Cardiac muscle cell (in vitro differentiated cells and primary cell): Measurements from ENCODE around the gene TARS1. TPM values are rescaled to one million over a fixed set of nuclear protein-coding genes. Genes with fewer than 3 reads are reported as not detected.

Experiments
- DNase-seq, 2 donors: peaks; one replicate each; pipeline versions ENCODE4 v3.0.0 to v3.0.0-alpha.2; 2010 to 2017; ENCODE audit warnings: low read depth in 1 of 2, low spot score in 1 of 2
- H3K27ac ChIP-seq: fragments of 200-600 bp; sonication (generic); 2 replicates; pipeline ENCODE4 v1.5.1; 2016
- H3K27me3 ChIP-seq: fragments of 200-600 bp; sonication (generic); 2 replicates; pipeline ENCODE4 v1.6.0; 2016; ENCODE audit warnings: control low read depth
- H3K36me3 ChIP-seq: fragments of 200-600 bp; sonication (generic); 2 replicates; pipeline ENCODE4 v1.5.1; 2016; ENCODE audit warnings: control low read depth
- H3K4me1 ChIP-seq: fragments of 200-600 bp; sonication (generic); 2 replicates; pipeline ENCODE4 v1.8.1; 2017; ENCODE audit warnings: low read depth, mild to moderate bottlenecking, mixed run types
- H3K4me3 ChIP-seq: fragments of 200-600 bp; sonication (generic); 2 replicates; pipeline ENCODE4 v1.5.1; 2016; ENCODE audit warnings: mild to moderate bottlenecking
- H3K9me3 ChIP-seq: fragments of 200-600 bp; sonication (generic); 2 replicates; pipeline ENCODE4 v1.5.1; 2017; ENCODE audit warnings: low read depth, mild to moderate bottlenecking, control low read depth
- polyA plus RNA-seq: library from polyadenylated mRNA; unstranded; fragments of >200 nt; fragmentation: Nextera tagmentation; extraction: Ambion mirVana; gene quantifications from 2 replicates; pipeline ENCODE4 v1.2.1, GENCODE V29; 2016
- total RNA-seq: library from RNA; depleted of rRNA; stranded (reverse); fragments of >200 nt; gene quantifications from 2 replicates; pipeline ENCODE4 v1.2.3, GENCODE V29; 2016
- TF ChIP-seq, protein P1 (sequence below): IDR thresholded peaks from 2 replicates; pipeline ENCODE4 v1.5.1; 2012; ENCODE audit warnings: low read depth, mild to moderate bottlenecking, low read length

The TARS1 gene
- total and polyA plus RNA-seq, 2 experiments from 2014 or later, result 80.5 to 80.8 TPM

GRCh38 chr5:33468775-33469435 is 28.1 kb downstream of the TARS1 start:
- Histone ChIP-seq H3K27me3 (no peaks in the 10 kb centered on the region), H3K9me3 (no peaks in the 10 kb centered on the region), H3K4me1 (no peaks in the 10 kb centered on the region), H3K4me3 (no peak overlapping the region), H3K27ac (no peak overlapping the region), H3K36me3 (peaks cover 76% of the 10 kb centered on the region)
- DNase-seq, result no peak
- TF ChIP-seq, protein P1, sequence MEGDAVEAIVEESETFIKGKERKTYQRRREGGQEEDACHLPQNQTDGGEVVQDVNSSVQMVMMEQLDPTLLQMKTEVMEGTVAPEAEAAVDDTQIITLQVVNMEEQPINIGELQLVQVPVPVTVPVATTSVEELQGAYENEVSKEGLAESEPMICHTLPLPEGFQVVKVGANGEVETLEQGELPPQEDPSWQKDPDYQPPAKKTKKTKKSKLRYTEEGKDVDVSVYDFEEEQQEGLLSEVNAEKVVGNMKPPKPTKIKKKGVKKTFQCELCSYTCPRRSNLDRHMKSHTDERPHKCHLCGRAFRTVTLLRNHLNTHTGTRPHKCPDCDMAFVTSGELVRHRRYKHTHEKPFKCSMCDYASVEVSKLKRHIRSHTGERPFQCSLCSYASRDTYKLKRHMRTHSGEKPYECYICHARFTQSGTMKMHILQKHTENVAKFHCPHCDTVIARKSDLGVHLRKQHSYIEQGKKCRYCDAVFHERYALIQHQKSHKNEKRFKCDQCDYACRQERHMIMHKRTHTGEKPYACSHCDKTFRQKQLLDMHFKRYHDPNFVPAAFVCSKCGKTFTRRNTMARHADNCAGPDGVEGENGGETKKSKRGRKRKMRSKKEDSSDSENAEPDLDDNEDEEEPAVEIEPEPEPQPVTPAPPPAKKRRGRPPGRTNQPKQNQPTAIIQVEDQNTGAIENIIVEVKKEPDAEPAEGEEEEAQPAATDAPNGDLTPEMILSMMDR, result no peak

GRCh38 chr5:33470544-33470943 is 29.8 kb downstream of the TARS1 start:
- peaks cover 64% of the 10 kb centered on the region for H3K36me3 ChIP-seq
- DNase-seq, result peak; percentile 44 to 80
- H3K27ac ChIP-seq, result no peak overlapping the region
- H3K4me3 ChIP-seq, result no peak overlapping the region
- TF ChIP-seq, protein P1, result peak; percentile 64
- H3K4me1 ChIP-seq, result no peaks in the 10 kb centered on the region
- no peaks in the 10 kb centered on the region for H3K9me3 ChIP-seq
- H3K27me3 ChIP-seq, result no peaks in the 10 kb centered on the region

GRCh38 chr5:33472805-33473409 is 32.1 kb downstream of the TARS1 start:
- peaks cover 50% of the 10 kb centered on the region for H3K36me3 ChIP-seq

DNA sequence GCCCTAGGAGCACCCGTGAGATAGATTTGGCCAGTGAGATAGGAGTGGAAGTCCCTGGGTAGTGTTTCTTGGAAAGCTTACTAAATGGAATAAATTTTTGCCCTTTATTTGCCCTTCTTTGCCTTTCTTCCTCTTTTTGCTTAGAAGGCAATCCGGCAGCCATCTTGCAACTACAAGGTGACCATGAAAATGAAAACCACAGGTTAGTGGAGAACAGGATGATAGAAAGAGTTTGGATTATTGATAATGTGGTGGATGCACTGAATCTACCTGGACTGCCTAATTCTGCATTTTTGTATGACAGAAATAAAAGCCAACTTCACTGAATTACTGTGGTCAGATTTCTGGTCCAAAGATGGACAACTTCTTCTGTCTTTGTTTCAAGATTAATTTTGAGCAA is 33.2 kb downstream of the TARS1 start:
- no peak for DNase-seq
- Histone ChIP-seq H3K4me3 (no peak overlapping the region), H3K4me1 (no peaks in the 10 kb centered on the region), H3K27ac (no peak overlapping the region), H3K36me3 (peaks cover 40% of the 10 kb centered on the region), H3K9me3 (no peaks in the 10 kb centered on the region), H3K27me3 (no peaks in the 10 kb centered on the region)
- TF ChIP-seq, protein P1, result no peak

More at GRCh38 chr5:33472805-33473409, 32.1 kb downstream of the TARS1 start:
- Histone ChIP-seq H3K9me3 (no peaks in the 10 kb centered on the region), H3K4me3 (no peak overlapping the region), H3K4me1 (no peaks in the 10 kb centered on the region), H3K27ac (no peak overlapping the region), H3K27me3 (no peaks in the 10 kb centered on the region)
- no peak for DNase-seq
- TF ChIP-seq, protein P1, result no peak

- H3K27ac ChIP-seq, result no peak overlapping the region
- no peaks in the 10 kb centered on the region for H3K9me3 ChIP-seq
- DNase-seq, result no peak
- peaks cover 32% of the 10 kb centered on the region for H3K36me3 ChIP-seq
- no peak overlapping the region for H3K4me3 ChIP-seq
- no peaks in the 10 kb centered on the region for H3K4me1 ChIP-seq
- TF ChIP-seq, protein P1, result no peak
- no peaks in the 10 kb centered on the region for H3K27me3 ChIP-seq
Measured at GRCh38 chr5:33474931-33475499, 34.2 kb downstream of the TARS1 start.
